Measurements from ENCODE around the gene APRT. TPM values are rescaled to one million over a fixed set of nuclear protein-coding genes. Genes with fewer than 3 reads are reported as not detected.

APRT gene
- total and polyA plus RNA-seq, 9 of the 15 experiments (the other 6 are each of a cell fraction or from before 2014, with no cell fraction given): 41.7 to 409 (median 146) TPM

DNA sequence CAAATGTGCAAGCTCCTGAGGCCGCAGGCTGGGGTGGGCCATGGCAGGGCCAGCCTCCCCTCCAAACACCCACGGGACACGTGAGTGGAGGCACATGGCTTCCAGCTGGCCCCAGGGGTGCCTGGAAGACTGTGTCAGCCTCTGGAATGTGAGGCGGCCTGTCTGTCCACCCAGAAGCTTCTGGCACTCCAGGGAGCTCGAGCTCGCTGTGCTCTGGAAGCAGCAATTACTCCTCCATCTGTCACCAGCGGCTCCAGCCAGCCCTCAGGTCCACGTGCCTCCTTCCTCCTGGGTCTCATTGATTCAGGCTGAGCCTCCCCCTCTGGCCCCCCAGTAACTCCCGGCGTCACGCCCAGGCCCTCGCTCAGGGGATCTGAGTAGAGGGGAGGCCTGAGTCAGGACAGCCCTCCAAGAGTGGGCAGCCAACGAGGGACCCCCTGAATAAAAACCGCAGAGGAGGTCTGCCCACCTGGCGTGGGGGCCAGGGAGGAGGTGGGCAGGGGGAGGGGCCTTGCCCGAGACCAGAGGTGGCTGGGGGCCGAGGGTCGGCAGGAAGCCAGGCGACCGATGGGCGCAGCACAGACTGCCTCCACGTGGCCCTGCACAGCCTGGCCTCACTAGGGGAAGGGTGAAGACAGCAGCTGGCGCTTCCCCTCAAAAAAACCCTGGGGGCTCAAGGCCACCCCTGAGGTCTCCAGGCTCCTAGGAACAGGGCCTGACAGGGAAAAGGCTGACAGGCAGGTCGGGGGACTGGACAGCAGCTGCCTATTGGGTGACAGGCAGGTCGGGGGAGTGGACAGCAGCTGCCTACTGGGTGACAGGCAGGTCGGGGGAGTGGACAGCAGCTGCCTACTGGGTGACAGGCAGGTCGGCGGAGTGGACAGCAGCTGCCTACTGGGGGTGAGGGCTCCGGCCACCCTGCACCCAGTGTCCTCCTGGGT, 38.6 kb downstream of the APRT start (continued):
- TF ChIP-seq ZSCAN29 (IDR thresholded peaks at IDR 0.05) (no peak), FOXA3 (CRISPR knock-in tag; conservative IDR thresholded peaks at IDR 0.05 in 1 of 2, IDR thresholded peaks at IDR 0.05 in 1 of 2) (0 out of 4 replicates have a peak, but pooled peaks of 1 of the 2 experiments have one; percentile 27), IFI16 (CRISPR knock-in tag; IDR thresholded peaks at IDR 0.05) (no peak), DACH1 (IDR thresholded peaks at IDR 0.05; ENCODE audit: partially characterized antibody) (peak; percentile 42), TRIM24 (IDR thresholded peaks at IDR 0.05) (no peak), ZKSCAN1 (IDR thresholded peaks at IDR 0.05; ENCODE audit: low read depth, low read length) (peak; percentile 98), KDM4B (IDR thresholded peaks at IDR 0.05; ENCODE audit: borderline replicate concordance in 2 of 2, low read depth in 1 of 2) (peak in 1 of 2 experiments; percentile 29; a peak in 1 of 4 replicates), POLR2G (IDR thresholded peaks at IDR 0.05; ENCODE audit: low read depth, low read length) (peak; percentile 71)
- TF ChIP-seq, protein P1, sequence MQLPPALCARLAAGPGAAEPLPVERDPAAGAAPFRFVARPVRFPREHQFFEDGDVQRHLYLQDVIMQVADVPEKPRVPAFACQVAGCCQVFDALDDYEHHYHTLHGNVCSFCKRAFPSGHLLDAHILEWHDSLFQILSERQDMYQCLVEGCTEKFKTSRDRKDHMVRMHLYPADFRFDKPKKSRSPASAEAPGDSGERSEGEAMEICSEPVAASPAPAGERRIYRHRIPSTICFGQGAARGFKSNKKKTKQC (CRISPR knock-in tag; IDR thresholded peaks at IDR 0.05): peak; percentile 48; the same call in 1 of the 2 replicates
- TF ChIP-seq, protein P2, sequence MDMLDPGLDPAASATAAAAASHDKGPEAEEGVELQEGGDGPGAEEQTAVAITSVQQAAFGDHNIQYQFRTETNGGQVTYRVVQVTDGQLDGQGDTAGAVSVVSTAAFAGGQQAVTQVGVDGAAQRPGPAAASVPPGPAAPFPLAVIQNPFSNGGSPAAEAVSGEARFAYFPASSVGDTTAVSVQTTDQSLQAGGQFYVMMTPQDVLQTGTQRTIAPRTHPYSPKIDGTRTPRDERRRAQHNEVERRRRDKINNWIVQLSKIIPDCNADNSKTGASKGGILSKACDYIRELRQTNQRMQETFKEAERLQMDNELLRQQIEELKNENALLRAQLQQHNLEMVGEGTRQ (CRISPR knock-in tag; IDR thresholded peaks at IDR 0.05): peak; percentile 35
- TF ChIP-seq, protein P3, sequence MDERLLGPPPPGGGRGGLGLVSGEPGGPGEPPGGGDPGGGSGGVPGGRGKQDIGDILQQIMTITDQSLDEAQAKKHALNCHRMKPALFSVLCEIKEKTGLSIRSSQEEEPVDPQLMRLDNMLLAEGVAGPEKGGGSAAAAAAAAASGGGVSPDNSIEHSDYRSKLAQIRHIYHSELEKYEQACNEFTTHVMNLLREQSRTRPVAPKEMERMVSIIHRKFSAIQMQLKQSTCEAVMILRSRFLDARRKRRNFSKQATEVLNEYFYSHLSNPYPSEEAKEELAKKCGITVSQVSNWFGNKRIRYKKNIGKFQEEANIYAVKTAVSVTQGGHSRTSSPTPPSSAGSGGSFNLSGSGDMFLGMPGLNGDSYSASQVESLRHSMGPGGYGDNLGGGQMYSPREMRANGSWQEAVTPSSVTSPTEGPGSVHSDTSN (CRISPR knock-in tag; IDR thresholded peaks at IDR 0.05; ENCODE audit: low read depth): peak; percentile 82
- TF ChIP-seq, protein P3 (tag; conservative IDR thresholded peaks at IDR 0.05; ENCODE audit: low read depth): peak; percentile 79
- TF ChIP-seq, protein P4, sequence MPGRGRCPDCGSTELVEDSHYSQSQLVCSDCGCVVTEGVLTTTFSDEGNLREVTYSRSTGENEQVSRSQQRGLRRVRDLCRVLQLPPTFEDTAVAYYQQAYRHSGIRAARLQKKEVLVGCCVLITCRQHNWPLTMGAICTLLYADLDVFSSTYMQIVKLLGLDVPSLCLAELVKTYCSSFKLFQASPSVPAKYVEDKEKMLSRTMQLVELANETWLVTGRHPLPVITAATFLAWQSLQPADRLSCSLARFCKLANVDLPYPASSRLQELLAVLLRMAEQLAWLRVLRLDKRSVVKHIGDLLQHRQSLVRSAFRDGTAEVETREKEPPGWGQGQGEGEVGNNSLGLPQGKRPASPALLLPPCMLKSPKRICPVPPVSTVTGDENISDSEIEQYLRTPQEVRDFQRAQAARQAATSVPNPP (IDR thresholded peaks at IDR 0.05; ENCODE audit: borderline replicate concordance, insufficient read depth, insufficient read length): no peak
- TF ChIP-seq, protein P5, sequence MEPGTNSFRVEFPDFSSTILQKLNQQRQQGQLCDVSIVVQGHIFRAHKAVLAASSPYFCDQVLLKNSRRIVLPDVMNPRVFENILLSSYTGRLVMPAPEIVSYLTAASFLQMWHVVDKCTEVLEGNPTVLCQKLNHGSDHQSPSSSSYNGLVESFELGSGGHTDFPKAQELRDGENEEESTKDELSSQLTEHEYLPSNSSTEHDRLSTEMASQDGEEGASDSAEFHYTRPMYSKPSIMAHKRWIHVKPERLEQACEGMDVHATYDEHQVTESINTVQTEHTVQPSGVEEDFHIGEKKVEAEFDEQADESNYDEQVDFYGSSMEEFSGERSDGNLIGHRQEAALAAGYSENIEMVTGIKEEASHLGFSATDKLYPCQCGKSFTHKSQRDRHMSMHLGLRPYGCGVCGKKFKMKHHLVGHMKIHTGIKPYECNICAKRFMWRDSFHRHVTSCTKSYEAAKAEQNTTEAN (CRISPR knock-in tag; IDR thresholded peaks at IDR 0.05): no peak
- TF ChIP-seq, protein P6, sequence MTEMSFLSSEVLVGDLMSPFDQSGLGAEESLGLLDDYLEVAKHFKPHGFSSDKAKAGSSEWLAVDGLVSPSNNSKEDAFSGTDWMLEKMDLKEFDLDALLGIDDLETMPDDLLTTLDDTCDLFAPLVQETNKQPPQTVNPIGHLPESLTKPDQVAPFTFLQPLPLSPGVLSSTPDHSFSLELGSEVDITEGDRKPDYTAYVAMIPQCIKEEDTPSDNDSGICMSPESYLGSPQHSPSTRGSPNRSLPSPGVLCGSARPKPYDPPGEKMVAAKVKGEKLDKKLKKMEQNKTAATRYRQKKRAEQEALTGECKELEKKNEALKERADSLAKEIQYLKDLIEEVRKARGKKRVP (CRISPR knock-in tag; IDR thresholded peaks at IDR 0.05): 0 out of 2 replicates have a peak, but pooled peaks have one; percentile 5
- TF ChIP-seq, protein P7, sequence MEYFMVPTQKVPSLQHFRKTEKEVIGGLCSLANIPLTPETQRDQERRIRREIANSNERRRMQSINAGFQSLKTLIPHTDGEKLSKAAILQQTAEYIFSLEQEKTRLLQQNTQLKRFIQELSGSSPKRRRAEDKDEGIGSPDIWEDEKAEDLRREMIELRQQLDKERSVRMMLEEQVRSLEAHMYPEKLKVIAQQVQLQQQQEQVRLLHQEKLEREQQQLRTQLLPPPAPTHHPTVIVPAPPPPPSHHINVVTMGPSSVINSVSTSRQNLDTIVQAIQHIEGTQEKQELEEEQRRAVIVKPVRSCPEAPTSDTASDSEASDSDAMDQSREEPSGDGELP (CRISPR knock-in tag; IDR thresholded peaks at IDR 0.05; ENCODE audit: borderline replicate concordance): no peak; the same call in 1 of the 2 replicates
